ENCODE data around the gene DPM3. TPM values are rescaled to one million over a fixed set of nuclear protein-coding genes. Genes with fewer than 3 reads are reported as not detected.

Gene DPM3
- total RNA-seq, 6 experiments from 2014 or later: 50.4 to 106 (median 60.4) TPM

DNA sequence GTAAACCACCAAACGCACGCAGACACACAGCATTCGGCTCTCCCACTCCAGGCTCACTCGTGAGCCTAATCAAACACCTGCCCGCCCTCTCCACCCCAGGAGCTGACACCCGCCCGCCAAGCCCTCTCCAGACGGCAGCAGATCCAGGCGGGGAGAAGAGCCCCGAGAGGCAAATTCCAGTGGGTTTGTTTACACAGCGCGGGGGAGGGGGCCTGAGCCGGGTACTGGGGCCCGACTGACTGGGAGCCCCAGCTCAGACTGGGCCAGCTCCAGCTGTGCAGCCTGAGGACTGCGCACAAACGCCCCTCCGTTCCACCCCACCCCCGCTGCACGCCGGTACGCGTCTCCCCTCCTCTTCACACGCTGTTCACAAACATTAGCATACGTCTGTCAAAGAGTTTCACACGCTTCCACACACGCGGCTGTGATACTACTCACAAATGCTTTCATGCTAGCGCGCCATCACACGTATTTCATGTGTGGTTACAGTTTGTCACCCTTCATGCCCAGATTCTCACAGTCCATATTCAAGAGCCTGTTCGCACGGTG, 13.7 kb downstream of the DPM3 start:
- H3K9me3 ChIP-seq: no peaks in the 10 kb centered on the region
- no peaks in the 10 kb centered on the region for H3K27me3 ChIP-seq
- WGBS (ENCODE audit: insufficient coverage, low coverage, low lambda C conversion rate, missing lambda C conversion rate): under 1% methylated on average over 17 of the region's 32 CpGs
- TF ChIP-seq, protein P1, sequence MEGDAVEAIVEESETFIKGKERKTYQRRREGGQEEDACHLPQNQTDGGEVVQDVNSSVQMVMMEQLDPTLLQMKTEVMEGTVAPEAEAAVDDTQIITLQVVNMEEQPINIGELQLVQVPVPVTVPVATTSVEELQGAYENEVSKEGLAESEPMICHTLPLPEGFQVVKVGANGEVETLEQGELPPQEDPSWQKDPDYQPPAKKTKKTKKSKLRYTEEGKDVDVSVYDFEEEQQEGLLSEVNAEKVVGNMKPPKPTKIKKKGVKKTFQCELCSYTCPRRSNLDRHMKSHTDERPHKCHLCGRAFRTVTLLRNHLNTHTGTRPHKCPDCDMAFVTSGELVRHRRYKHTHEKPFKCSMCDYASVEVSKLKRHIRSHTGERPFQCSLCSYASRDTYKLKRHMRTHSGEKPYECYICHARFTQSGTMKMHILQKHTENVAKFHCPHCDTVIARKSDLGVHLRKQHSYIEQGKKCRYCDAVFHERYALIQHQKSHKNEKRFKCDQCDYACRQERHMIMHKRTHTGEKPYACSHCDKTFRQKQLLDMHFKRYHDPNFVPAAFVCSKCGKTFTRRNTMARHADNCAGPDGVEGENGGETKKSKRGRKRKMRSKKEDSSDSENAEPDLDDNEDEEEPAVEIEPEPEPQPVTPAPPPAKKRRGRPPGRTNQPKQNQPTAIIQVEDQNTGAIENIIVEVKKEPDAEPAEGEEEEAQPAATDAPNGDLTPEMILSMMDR (IDR thresholded peaks at IDR 0.05): no peak
- TF ChIP-seq POLR2A (IDR thresholded peaks at IDR 0.05): no peak
- H3K36me3 ChIP-seq: peaks cover 0 to 28% (median 11%) of the 10 kb centered on the region in 4 donors
- intact Hi-C loops (cut with DNase I): loop anchor here in 1 of 2 donors (2.0 kb wide), 1 partner anchor 22 kb away; no protein-coding TSS in a partner anchor
- H3K4me3 ChIP-seq: peak overlapping the region; percentile 84 to 96 (median 95)
- peak overlapping the region; percentile 97 to 100 (median 99) for H3K27ac ChIP-seq
- H3K4me1 ChIP-seq: peaks cover 0 to 32% (median 10%) of the 10 kb centered on the region in 4 donors
- peak; percentile 19 to 58 (median 35) for ATAC-seq
- peak; percentile 79 to 89 (median 80) for DNase-seq

DNA sequence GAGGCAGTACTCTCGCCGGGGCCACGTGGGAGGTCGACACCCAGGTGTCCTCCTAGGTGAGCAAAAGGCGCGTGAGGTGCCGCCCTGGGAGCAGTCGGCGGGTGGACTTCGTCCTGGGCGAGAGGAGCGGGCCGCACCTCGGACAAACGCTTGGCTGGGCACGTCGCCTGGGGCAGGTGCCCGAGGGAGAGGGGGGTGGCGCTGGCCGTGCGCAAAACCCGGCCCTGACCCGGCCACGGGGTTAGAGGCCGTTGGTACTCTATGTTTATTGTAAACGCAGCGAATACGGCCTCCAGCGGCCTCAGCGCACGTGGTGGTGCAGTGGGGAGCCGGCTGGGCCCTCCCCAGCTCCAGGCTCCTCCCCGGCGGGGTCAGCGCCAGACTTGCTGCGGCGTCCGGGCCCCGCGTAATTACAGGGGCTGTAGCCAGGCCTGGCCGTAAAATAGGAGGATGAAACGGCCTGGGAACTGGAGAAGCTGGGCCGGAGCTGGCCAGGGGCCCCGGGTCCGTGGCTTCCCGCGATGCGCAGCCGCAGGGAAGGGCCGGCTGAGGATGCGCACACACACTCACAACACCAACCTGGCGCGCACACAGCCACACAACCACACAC, 14.3 kb downstream of the DPM3 start:
- DNase-seq: peak; percentile 97 to 98 (median 98)
- H3K4me3 ChIP-seq: peak overlapping the region; percentile 84 to 96 (median 95)
- peaks cover 0 to 22% (median 8%) of the 10 kb centered on the region in 4 donors for H3K36me3 ChIP-seq
- intact Hi-C loops (cut with DNase I): loop anchor here in 1 of 2 donors (2.0 kb wide), 1 partner anchor 21 kb away; no protein-coding TSS in a partner anchor
- H3K27me3 ChIP-seq: no peaks in the 10 kb centered on the region
- H3K9me3 ChIP-seq: no peaks in the 10 kb centered on the region
- peak; percentile 52 to 73 (median 63) for ATAC-seq
- H3K27ac ChIP-seq: peak overlapping the region; percentile 97 to 100 (median 99)
- peaks cover 0 to 27% (median 8%) of the 10 kb centered on the region in 4 donors for H3K4me1 ChIP-seq
- 23% methylated on average over 12 of the region's 53 CpGs for WGBS (ENCODE audit: insufficient coverage, low coverage, low lambda C conversion rate, missing lambda C conversion rate)
- TF ChIP-seq, protein P1 (IDR thresholded peaks at IDR 0.05): no peak
- TF ChIP-seq POLR2A (IDR thresholded peaks at IDR 0.05): peak; percentile 75

DNA sequence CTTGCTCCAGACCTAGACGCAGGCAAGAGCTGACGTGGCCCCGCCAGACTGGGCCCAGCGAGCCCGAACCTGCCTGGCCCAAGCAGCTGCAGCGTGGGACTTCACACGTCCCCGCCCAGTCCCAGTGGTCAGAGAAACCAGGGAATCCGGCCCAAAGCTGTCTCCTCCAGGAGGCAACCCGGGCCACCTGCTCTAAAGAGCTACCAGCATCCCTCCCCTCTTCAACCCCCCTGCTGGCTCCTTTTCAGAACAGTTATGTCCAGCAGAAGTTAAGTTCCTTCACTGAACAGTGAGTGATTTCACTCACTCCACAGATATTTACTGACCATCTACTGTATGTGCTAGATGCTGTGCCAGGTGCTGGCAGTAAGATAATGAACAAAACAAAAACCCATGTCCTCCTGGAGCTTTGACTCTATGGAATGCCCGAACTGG, 14.8 kb downstream of the DPM3 start:
- ATAC-seq: peak in 3 of 4 donors; percentile 0 to 1 (median 1)
- peak; percentile 68 to 71 (median 68) for DNase-seq
- intact Hi-C loops (cut with DNase I): no loop called here
- TF ChIP-seq POLR2A (IDR thresholded peaks at IDR 0.05): no peak
- TF ChIP-seq, protein P1 (IDR thresholded peaks at IDR 0.05): peak in 1 of 4 donors; percentile 11
- Histone ChIP-seq H3K9me3 (no peaks in the 10 kb centered on the region), H3K4me1 (peaks cover 0 to 24% (median 8%) of the 10 kb centered on the region in 4 donors), H3K4me3 (peak overlapping the region in 2 of 3 donors; percentile 84 to 96), H3K36me3 (peaks cover 0 to 17% (median 5%) of the 10 kb centered on the region in 4 donors), H3K27ac (peak overlapping the region; percentile 97 to 100 (median 99)), H3K27me3 (no peaks in the 10 kb centered on the region)
- WGBS (ENCODE audit: insufficient coverage, low coverage, low lambda C conversion rate, missing lambda C conversion rate): no CpG with 5 or more reads among the region's 11 CpGs

DNA sequence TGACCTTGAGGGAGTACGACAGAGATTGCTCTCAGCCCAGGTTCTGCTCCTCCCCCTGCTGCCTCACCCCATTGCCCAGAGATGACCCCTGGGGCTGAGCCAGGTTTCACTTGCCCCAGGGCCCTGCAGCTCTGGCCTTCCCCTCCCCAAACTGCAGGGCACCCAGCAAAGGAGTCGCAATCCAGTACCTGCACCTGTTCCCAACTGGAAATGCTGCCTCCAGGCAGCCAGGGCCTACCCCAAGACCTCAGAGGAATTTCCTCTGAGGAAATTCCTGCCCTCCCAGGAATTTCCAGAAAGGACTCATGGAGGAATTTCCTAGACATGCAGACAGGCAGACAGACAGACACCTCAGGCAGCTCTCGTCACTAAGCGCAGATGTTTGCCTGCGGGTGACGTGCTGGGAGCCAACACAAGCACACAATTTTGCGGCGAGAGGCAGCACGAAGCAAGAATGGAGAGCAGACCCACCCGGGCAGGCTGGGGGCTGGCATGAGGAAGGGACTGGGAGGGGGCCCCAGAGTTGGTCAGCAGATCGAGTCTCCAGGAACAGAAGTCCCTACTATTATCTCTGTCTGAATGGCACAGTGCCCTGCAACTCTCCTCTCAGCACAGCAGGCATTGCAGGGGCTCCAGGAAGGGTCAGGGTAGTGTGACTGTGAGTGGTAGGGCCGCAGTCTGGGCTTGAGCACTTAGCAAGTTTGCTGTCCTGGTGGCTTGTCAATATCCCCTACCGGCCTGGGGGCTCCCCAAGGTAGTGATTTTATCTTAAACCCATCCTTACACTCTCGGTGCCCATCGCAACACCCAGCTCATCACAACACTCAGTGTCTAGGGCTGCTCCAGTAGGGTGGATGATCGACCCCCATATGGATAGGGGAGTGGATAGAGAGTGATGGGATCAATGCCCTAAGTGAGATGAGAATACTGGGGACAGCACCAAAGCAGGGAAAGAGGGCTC, 15.5 kb downstream of the DPM3 start:
- peak overlapping the region in 2 of 3 donors; percentile 84 to 96 for H3K4me3 ChIP-seq
- no peaks in the 10 kb centered on the region for H3K9me3 ChIP-seq
- intact Hi-C loops (cut with DNase I): no loop called here
- 31% methylated on average over 2 of the region's 16 CpGs for WGBS (ENCODE audit: insufficient coverage, low coverage, low lambda C conversion rate, missing lambda C conversion rate)
- TF ChIP-seq, protein P1 (IDR thresholded peaks at IDR 0.05): peak in 1 of 4 donors; percentile 13
- peak; percentile 34 for TF ChIP-seq POLR2A (IDR thresholded peaks at IDR 0.05)
- no peaks in the 10 kb centered on the region for H3K27me3 ChIP-seq
- peak; percentile 86 to 94 (median 91) for DNase-seq
- peaks cover 0 to 24% (median 8%) of the 10 kb centered on the region in 4 donors for H3K4me1 ChIP-seq
- H3K27ac ChIP-seq: peak overlapping the region; percentile 97 to 100 (median 99)
- peaks cover 0 to 12% (median 2%) of the 10 kb centered on the region in 4 donors for H3K36me3 ChIP-seq
- peak; percentile 21 to 37 (median 32) for ATAC-seq

All from right lobe of liver (tissue), 6 donors.